ENCODE measurements around the gene BCORL1. TPM values are rescaled to one million over a fixed set of nuclear protein-coding genes. Genes with fewer than 3 reads are reported as not detected.
A peak's percentile ranks its signal among the peaks of the same experiment; 100 is the strongest.

Gene BCORL1
- polyA plus RNA-seq, 1 of the 3 experiments (the other 2 are of a cell fraction), result 4.2 TPM

- H3K4me3 ChIP-seq (ENCODE audit: low read depth in 2 of 2, low read length in 1 of 2), result peak overlapping the region in 1 of 2 experiments; percentile 60; a peak in 2 of 4 replicates
- peak overlapping the region; percentile 74 for H3K4me2 ChIP-seq
- H3K9me3 ChIP-seq, result no peaks in the 10 kb centered on the region
- CTCF ChIA-PET, result interaction anchor here (0.8 kb wide), 1 partner anchor 59 kb away, joined by 4 read pairs; no protein-coding TSS in a partner anchor
- 0 out of 2 replicates have a peak overlapping the region, but pooled peaks have one; percentile 35 for H2AFZ ChIP-seq (ENCODE audit: low read depth)
- no peaks in the 10 kb centered on the region; the same call in 1 of the 2 replicates for H4K20me1 ChIP-seq (ENCODE audit: insufficient read depth)
- H3K9ac ChIP-seq, result peak overlapping the region; percentile 56; the same call in 1 of the 2 replicates
- H3K27me3 ChIP-seq (ENCODE audit: insufficient read depth), result peaks cover 7% of the 10 kb centered on the region; the same call in 1 of the 2 replicates
- H3K36me3 ChIP-seq (replicated peaks in 1 of 2; ENCODE audit: control insufficient read depth in 1 of 2, insufficient read depth in 2 of 2, low read length in 1 of 2), result no peaks in the 10 kb centered on the region
- TF ChIP-seq RFX5 (IDR thresholded peaks at IDR 0.05; ENCODE audit: low read length), result no peak
- TF ChIP-seq FOXJ3 (CRISPR knock-in tag; IDR thresholded peaks at IDR 0.05), result no peak
- TF ChIP-seq JUND (IDR thresholded peaks at IDR 0.05), result no peak
- no peak for TF ChIP-seq SIN3A (IDR thresholded peaks at IDR 0.05; ENCODE audit: borderline replicate concordance, low read depth, low read length)
- TF ChIP-seq TAF1 (IDR thresholded peaks at IDR 0.05; ENCODE audit: borderline replicate concordance, low read depth, low read length), result no peak
- TF ChIP-seq, protein P1, sequence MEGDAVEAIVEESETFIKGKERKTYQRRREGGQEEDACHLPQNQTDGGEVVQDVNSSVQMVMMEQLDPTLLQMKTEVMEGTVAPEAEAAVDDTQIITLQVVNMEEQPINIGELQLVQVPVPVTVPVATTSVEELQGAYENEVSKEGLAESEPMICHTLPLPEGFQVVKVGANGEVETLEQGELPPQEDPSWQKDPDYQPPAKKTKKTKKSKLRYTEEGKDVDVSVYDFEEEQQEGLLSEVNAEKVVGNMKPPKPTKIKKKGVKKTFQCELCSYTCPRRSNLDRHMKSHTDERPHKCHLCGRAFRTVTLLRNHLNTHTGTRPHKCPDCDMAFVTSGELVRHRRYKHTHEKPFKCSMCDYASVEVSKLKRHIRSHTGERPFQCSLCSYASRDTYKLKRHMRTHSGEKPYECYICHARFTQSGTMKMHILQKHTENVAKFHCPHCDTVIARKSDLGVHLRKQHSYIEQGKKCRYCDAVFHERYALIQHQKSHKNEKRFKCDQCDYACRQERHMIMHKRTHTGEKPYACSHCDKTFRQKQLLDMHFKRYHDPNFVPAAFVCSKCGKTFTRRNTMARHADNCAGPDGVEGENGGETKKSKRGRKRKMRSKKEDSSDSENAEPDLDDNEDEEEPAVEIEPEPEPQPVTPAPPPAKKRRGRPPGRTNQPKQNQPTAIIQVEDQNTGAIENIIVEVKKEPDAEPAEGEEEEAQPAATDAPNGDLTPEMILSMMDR (IDR thresholded peaks at IDR 0.05), result no peak
- no peak for TF ChIP-seq IRF3 (IDR thresholded peaks at IDR 0.05; ENCODE audit: low read depth, low read length)
- no peak for TF ChIP-seq RCOR1 (IDR thresholded peaks at IDR 0.05; ENCODE audit: low read length)
- no peaks in the 10 kb centered on the region for H3K9me2 ChIP-seq
- H3F3A ChIP-seq (replicated peaks; ENCODE audit: insufficient read depth), result peaks cover 5% of the 10 kb centered on the region
- WGBS (ENCODE audit: low lambda C conversion rate), result 13% methylated on average over 22 of the region's 81 CpGs
- H3K27ac ChIP-seq (ENCODE audit: low read depth in 2 of 2, low read length in 1 of 2), result no peak overlapping the region; a peak in 1 of 4 replicates
- H3K79me2 ChIP-seq (ENCODE audit: insufficient read depth), result peaks cover 21% of the 10 kb centered on the region
- H3K4me1 ChIP-seq (ENCODE audit: control insufficient read depth in 1 of 2, insufficient read depth in 2 of 2, low read depth in 1 of 2, low read length in 1 of 2), result no peaks in the 10 kb centered on the region; a peak in 1 of 4 replicates
- DNase-seq, result peak; percentile 86
- POLR2A ChIA-PET, result interaction anchor here (0.9 kb wide), 1 partner anchor 53 kb away, joined by 3 read pairs; no protein-coding TSS in a partner anchor
These were observed 1.9 kb downstream of the BCORL1 start for GRCh38 chrX:129984111-129984958.

DNA sequence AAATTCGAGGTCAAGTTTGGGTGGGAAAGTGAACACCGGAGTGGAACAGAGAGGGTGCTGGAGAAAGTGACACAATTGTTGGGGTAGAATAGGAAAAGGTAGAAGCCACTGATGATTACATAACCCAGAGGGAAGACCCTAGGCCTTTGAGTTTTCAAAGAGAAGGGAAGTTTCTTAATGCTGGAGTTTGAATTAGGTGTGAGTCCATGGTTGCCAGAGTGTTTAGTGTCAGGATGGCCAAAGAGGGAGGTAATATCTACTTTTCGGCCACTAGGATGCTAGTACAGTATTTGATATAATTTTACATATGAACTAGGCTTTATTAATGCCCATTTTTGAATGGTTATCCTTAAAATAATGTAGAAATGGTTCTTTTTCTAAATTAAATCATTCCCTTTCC is 5.4 kb downstream of the BCORL1 start:
- TF ChIP-seq, protein P1 (IDR thresholded peaks at IDR 0.05), result 0 out of 2 replicates have a peak, but pooled peaks have one; percentile 7
- TF ChIP-seq EZH2phosphoT487 (IDR thresholded peaks at IDR 0.05; ENCODE audit: borderline replicate concordance, low read depth), result no peak
- Histone ChIP-seq H3K27me3 (ENCODE audit: insufficient read depth) (peaks cover 7% of the 10 kb centered on the region; the same call in 1 of the 2 replicates), H3K4me3 (ENCODE audit: low read depth in 2 of 2, low read length in 1 of 2) (no peak overlapping the region), H3K79me2 (ENCODE audit: insufficient read depth) (peaks cover 47% of the 10 kb centered on the region), H2AFZ (ENCODE audit: low read depth) (no peak overlapping the region), H3K9ac (no peak overlapping the region), H3K36me3 (replicated peaks in 1 of 2; ENCODE audit: control insufficient read depth in 1 of 2, insufficient read depth in 2 of 2, low read length in 1 of 2) (no peaks in the 10 kb centered on the region), H3F3A (replicated peaks; ENCODE audit: insufficient read depth) (peaks cover under 1% of the 10 kb centered on the region), H3K9me3 (no peaks in the 10 kb centered on the region), H3K4me2 (no peak overlapping the region), H3K4me1 (ENCODE audit: control insufficient read depth in 1 of 2, insufficient read depth in 2 of 2, low read depth in 1 of 2, low read length in 1 of 2) (no peaks in the 10 kb centered on the region; a peak in 1 of 4 replicates), H3K9me2 (no peaks in the 10 kb centered on the region), H3K27ac (ENCODE audit: low read depth in 2 of 2, low read length in 1 of 2) (no peak overlapping the region), H4K20me1 (ENCODE audit: insufficient read depth) (no peaks in the 10 kb centered on the region; the same call in 1 of the 2 replicates)
- CTCF ChIA-PET, result interaction anchor here (1.5 kb wide), 1 partner anchor 62 kb away, joined by 4 read pairs; no protein-coding TSS in a partner anchor
- POLR2A ChIA-PET, result no interaction called here
- DNase-seq, result no peak
- WGBS (ENCODE audit: low lambda C conversion rate), result 53% methylated on average over 3 of the region's 3 CpGs

Measured in SK-N-SH (cell line).